Astrocyte of the spinal cord (primary cell): ENCODE results near the gene DCANP1.

ENCODE experiments used
- DNase-seq: peaks from one replicate; pipeline ENCODE4 v3.0.0; 2011; ENCODE audit warnings: low read depth, low spot score
- H3K4me3 ChIP-seq: 2 replicates; pipeline ENCODE4 v1.5.1; 2011; ENCODE audit warnings: low read depth, mild to moderate bottlenecking, low read length, moderate library complexity
- CTCF ChIP-seq: IDR thresholded peaks from 2 replicates; pipeline ENCODE4 v1.5.1; 2012; ENCODE audit warnings: low read depth, mild to moderate bottlenecking, low read length, inconsistent platforms
- in situ Hi-C: cut with HindIII; loops from 2 replicates; pipeline ENCODE4 v1.10.0; 2017; ENCODE audit warnings: low sequenced_read_pairs

The DCANP1 gene

GRCh38 chr5:135457424-135458071, 10.4 kb upstream of the DCANP1 start:
- TF ChIP-seq CTCF, result peak; percentile 90
- DNase-seq, result peak; percentile 48
- H3K4me3 ChIP-seq, result no peak overlapping the region
- in situ Hi-C loops, result loop anchor here (5.0 kb wide), 1 partner anchor 95 kb away; no protein-coding TSS in a partner anchor

- H3K4me3 ChIP-seq, result no peak overlapping the region
- no peak for TF ChIP-seq CTCF
- DNase-seq, result peak; percentile 34
- in situ Hi-C loops, result loop anchor here (5.0 kb wide), 1 partner anchor 96 kb away; no protein-coding TSS in a partner anchor
Observed at GRCh38 chr5:135456238-135457099, 9.3 kb upstream of the DCANP1 start.

- H3K4me3 ChIP-seq, result no peak overlapping the region
- in situ Hi-C loops, result loop anchor here (5.0 kb wide), 1 partner anchor 96 kb away; no protein-coding TSS in a partner anchor
- DNase-seq, result no peak
Observed at GRCh38 chr5:135455876-135456237, 8.7 kb upstream of the DCANP1 start.

GRCh38 chr5:135454946-135455345, 7.8 kb upstream of the DCANP1 start:
- in situ Hi-C loops, result loop anchor here (5.0 kb wide), 1 partner anchor 97 kb away; no protein-coding TSS in a partner anchor
- no peak overlapping the region for H3K4me3 ChIP-seq
- DNase-seq, result no peak
- TF ChIP-seq CTCF, result no peak

More at GRCh38 chr5:135455876-135456237, 8.7 kb upstream of the DCANP1 start:
- no peak for TF ChIP-seq CTCF

- no peak for DNase-seq
- in situ Hi-C loops, result no loop called here
- TF ChIP-seq CTCF, result no peak
- no peak overlapping the region for H3K4me3 ChIP-seq
Observed at GRCh38 chr5:135453613-135454012, 6.5 kb upstream of the DCANP1 start.

- TF ChIP-seq CTCF, result no peak
- no peak within 1 kb of the TSS for H3K4me3 ChIP-seq
- in situ Hi-C loops, result no loop called here
- no peak for DNase-seq
Observed at GRCh38 chr5:135452321-135453030, 5.3 kb upstream of the DCANP1 start, which contains the start of gene TIFAB. Gene TIFAB, minus strand, starts transcription at chr5:135452351. Its CDS starts 2,412 bp downstream, at chr5:135449939.
